ENCODE results near the gene SHANK3.
A peak's percentile ranks its signal among the peaks of the same experiment; 100 is the strongest.
"Not testable (repeated sequence)": the region's sequence is repeated elsewhere in the genome, so short reads cannot be mapped to it uniquely, and the experiment has no call there.

SHANK3 gene

GRCh38 chr22:50672471-50673230, at the start of gene SHANK3:
Gene SHANK3, plus strand, starts transcription at chr22:50672823.
- DNase-seq (ENCODE audit: low spot score): no peak

GRCh38 chr22:50624347-50625130, 48.1 kb upstream of the SHANK3 start:
- no peak for DNase-seq (ENCODE audit: low spot score)

GRCh38 chr22:50625131-50625567, 47.5 kb upstream of the SHANK3 start:
- DNase-seq (ENCODE audit: low spot score): no peak

DNA sequence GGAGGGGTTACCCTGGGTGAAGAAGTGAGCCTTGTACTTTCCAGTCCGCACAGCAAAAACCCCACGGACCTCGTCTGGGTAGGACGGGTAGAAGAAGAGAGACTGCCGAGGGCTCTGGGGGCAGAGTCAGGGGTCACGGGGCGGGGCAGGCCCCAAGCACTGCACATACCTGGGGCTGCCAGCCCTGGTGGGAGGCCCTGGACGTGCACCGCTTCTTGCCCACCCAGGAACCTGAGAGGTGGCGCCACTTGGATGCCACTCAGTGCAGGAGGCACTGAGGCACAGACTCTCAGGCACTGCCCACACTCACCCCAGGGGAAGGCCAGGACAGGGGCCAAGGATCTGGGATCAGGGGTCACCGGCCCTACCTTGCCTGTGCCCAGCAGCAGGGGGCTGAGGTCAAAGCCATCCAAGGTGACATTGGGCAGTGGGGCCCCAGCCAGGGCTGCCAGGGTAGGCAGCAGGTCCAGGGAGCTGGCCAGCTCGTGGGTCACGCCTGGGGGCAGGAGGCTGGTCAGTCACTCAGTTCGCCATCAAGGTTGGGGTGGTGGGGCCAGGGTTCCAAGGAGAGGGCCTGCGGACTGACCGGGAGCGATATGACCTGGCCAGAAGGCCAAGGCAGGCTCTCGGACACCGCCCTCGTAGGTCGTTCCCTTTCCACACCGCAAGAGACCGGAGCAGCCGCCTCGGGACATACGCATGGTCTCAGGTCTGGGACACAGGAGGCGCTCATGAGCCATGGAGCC, 46.9 kb upstream of the SHANK3 start:
- no peak for DNase-seq (ENCODE audit: low spot score)

- no peak for DNase-seq (ENCODE audit: low spot score)
Measured at GRCh38 chr22:50626314-50626849, 46.2 kb upstream of the SHANK3 start.

DNA sequence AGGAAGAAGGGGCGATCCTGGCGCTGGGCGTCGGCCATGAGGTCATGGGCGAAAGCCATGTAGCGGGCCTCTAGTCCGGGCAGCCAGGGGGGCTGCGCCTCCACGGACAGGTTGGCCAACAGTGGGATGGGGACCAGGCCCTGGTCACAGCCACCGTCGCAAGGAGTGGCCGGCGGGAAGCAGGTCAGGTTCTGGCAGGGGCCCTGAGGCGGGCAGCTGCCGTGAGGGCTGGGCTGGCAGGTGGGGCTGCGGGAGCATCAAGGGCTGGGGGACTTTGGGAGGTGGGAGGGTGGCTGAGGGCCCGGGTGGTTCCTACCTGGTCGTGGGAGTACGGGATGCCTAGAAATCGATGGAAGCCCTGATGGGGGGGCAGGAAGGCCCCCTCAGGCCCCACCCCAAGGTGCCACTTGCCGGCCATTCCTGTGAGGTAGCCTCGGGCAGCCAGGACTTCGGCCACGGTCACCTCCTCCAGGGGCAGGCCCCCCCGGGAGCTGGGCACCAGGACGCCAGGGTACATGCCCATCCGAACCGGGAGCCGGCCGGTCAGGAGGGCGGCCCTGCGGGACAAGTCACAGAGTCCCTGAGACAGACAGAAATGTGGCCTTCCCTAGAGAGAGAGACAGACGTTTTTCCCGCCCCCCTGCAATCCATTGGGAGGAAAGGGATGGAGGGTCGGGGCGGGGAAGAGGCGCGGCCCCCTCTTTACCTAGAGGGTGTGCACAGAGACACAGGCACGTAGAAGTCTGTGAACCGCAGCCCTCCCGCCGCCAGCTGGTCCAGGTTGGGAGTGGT, 45.6 kb upstream of the SHANK3 start:
- no peak for DNase-seq (ENCODE audit: low spot score)

- peak; percentile 74 for DNase-seq (ENCODE audit: low spot score)
Measured at GRCh38 chr22:50627642-50628542, 44.7 kb upstream of the SHANK3 start, which contains the start of gene ARSA. Gene ARSA, minus strand, starts transcription at chr22:50628152. Its CDS starts 373 bp downstream, at chr22:50627779.

DNA sequence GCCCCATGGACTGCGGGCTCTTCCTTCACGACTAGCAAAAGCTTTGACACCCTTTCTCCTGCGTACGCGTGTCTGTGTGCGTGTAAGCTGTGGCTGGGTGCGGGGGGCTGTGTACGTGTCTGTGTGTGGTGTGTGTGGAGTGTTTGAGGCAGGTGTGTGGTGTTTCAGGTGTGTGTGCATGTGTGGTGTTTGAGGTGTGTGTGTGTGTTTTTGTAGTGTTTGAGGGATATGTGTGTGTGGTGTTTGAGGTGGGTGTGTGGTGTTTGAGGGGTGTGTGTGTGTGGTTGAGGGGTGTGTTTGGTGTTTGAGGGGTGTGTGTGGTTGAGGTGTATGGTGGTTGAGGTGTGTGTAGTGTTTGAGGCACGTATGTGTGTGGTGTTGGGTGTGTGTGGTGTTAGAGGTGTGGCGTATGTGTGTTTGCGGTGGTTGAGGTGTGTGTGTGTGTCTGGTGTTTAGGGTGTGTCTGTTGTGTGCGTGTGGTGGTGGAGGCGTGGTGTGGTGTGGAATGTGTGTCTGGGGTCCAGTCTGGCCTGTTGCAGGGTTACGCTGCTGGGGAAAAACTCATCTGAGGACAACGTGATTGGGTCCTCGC, 44.0 kb upstream of the SHANK3 start:
- peak; percentile 49 for DNase-seq (ENCODE audit: low spot score)

DNA sequence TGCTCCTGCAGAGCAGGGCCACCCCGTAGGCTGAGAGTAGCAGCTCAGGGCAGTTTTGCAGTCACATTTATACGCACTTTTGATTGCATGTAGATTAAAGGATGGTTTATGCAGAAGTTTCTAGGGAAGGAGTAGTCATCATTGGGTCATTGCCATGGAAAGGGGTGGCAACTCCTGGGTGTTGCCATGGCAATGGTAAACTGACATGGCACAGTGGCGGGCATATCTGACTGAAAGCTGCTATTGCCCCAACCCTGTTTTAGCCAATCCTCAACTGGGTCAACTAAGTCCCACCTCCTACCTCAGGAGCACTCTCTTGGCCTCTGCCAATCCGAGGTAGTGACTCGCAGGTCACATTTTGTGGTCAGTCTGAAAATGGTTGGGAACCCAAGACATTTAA, 42.2 kb upstream of the SHANK3 start:
- DNase-seq (ENCODE audit: low spot score): no peak

GRCh38 chr22:50633086-50633485, 39.5 kb upstream of the SHANK3 start:
- DNase-seq (ENCODE audit: low spot score): no peak

DNA sequence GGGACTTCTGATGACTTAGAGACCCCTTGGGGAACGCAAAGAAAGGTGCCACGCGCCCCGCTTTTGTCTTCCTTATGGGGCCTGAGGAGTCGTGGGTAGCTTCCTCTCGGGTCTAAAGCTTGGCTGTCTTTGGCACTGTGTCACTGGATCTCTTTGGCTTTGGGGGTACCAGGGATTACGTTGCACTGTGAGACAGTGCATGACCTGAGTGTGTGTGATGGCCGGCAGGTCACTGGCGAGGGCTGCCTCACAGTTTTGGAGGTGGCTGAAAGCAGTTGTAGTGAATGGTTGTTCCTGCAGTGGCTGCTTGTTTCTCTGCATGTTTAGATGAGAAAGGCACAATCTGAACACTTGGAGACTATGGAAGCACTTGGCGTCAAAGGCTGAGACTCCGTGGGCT, 38.9 kb upstream of the SHANK3 start:
- DNase-seq (ENCODE audit: low spot score): no peak

DNA sequence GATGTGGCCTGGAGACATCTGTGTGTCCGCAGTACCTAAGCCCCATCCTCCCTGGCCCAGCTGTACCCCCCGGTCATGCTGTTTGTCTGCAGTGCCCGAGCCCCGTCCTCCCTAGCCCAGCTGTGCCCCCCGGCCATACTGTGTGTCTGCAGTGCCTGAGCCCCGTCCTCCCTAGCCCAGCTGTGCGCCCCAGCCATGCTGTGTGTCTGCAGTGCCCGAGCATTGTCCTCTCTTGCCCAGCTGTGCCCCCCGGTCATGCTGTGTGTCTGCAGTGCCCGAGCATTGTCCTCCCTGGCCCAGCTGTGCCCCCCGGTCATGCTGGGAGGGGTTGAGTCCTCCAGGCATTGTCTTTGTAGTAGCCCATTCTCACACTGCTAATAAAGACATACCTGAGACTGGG, 37.0 kb upstream of the SHANK3 start:
- DNase-seq (ENCODE audit: low spot score): no peak

DNA sequence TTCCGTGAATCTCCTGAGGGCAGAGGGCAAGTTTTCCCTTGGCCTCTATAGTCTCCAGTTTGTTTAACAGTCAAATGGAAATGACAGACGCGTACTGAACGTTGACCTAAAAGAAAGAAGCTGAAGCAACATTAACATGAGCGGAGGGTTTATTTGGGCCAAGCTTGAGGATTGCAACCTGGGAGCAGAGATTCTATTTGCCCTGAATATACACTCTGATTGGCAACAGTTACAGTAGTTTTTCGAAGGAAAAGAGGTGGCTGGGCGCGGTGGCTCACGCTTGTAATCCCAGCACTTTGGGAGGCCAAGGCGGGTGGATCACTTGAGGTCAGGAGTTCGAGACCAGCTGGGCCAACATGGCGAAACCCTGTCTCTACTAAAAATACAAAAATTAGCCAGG, 32.3 kb upstream of the SHANK3 start:
- DNase-seq (ENCODE audit: low spot score): not testable (repeated sequence)

GRCh38 chr22:50640857-50641647, 31.6 kb upstream of the SHANK3 start:
- DNase-seq (ENCODE audit: low spot score): no peak

DNA sequence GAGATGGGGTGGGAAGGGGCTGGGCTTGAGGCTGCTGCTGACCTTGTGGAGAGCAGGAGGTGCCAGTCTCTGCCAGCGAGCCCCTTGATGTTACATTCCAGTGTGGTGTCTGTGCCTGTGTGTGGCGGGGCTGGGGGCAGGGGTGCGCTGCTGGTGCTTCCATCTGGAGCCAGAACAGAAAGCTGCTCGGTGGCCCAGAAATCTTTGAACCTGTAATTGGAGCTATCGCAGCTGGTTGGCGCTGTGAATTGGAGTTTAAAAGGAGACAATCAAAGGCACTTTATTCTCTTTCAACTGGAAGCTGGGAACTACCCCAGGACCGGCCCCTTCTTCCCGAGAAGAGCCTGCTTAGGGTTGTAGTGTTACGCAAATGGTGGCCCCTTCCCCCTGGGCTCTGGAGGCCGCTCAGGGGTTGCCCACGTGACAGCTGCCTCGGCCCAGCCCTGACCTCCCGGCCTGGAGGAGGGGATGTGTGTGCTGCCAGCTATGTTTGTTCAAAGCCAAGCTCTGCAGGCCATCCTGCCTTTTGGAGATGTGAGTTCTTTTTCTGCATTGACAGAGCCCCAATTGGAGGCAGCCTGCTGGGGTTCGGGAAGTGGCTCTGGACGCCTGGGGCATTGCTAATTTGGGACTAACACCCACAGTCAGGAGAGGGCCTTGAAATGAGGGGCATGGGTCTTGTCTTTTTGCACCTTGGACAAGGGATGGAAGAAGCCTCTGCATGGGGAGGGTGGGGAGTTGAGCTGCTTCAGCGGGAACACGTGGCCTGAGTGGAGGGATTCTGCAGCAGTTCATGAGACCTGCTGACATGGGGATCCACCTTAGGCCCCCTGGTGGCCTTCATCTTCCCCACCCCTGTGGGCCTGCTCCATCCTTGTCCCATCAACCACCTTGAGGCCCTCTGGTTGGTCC, 30.7 kb upstream of the SHANK3 start:
- no peak for DNase-seq (ENCODE audit: low spot score)

DNA sequence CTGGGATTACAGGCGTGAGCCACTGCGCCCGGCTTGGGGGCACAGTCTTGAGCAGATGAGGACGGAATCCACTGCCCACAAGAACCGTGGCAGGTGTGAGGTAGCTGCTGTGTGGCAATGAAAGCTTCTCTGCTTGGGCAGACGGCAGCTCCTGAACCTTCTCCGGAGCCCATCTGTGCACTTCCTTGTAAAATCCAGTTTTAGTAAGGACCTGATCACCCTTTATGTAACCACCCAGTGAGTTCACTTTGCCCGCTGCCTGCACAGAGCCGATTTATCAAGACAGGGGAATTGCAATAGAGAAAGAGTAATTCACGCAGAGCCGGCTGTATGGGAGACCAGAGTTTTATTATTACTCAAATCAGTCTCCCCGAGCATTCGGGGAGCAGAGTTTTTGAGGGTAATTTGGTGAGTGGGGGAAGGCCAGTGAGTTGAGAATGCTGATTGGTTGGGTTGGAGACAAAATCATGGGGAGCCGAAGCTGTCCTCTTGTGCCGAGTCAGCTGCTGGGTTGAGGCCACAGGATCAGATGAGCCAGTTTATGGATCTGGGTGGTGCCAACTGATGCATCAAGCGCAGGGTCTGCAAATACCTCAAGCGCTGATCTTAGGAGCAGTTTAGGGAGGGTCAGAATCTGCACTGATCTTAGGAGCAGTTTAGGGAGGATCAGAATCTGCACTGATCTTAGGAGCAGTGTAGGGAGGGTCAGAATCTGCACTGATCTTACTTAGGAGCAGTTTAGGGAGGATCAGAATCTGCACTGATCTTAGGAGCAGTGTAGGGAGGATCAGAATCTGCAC, 29.4 kb upstream of the SHANK3 start:
- not testable (repeated sequence) for DNase-seq (ENCODE audit: low spot score)

DNA sequence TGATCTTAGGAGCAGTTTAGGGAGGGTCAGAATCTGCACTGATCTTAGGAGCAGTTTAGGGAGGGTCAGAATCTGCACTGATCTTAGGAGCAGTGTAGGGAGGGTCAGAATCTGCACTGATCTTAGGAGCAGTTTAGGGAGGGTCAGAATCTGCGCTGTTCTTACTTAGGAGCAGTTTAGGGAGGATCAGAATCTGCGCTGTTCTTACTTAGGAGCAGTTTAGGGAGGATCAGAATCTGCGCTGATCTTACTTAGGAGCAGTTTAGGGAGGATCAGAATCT, 28.9 kb upstream of the SHANK3 start:
- DNase-seq (ENCODE audit: low spot score): not testable (repeated sequence)

All from CD4-positive, alpha-beta T cell treated with Interleukin-15 for 4 hours (primary cell).